Measurements from ENCODE around the gene CLIC5. TPM values are rescaled to one million over a fixed set of nuclear protein-coding genes. Genes with fewer than 3 reads are reported as not detected.

The CLIC5 gene
- polyA plus RNA-seq, 1 donor from 2014 or later, result 0.22 TPM

GRCh38 chr6:45986746-45987274, 28.9 kb downstream of the CLIC5 start:
- TF ChIP-seq SMC3 (conservative IDR thresholded peaks at IDR 0.05; ENCODE audit: poor library complexity), result no peak
- TF ChIP-seq EP300 (conservative IDR thresholded peaks at IDR 0.05; ENCODE audit: poor library complexity, severe bottlenecking), result no peak
- TF ChIP-seq RAD21 (conservative IDR thresholded peaks at IDR 0.05), result no peak
- no peak for TF ChIP-seq CTCF (IDR thresholded peaks at IDR 0.05; ENCODE audit: poor library complexity, severe bottlenecking)
- TF ChIP-seq REST (IDR thresholded peaks at IDR 0.05; ENCODE audit: borderline replicate concordance), result no peak
- no peak for TF ChIP-seq MXI1 (conservative IDR thresholded peaks at IDR 0.05; ENCODE audit: poor library complexity, severe bottlenecking)
- TF ChIP-seq EZH2 (IDR thresholded peaks at IDR 0.05; ENCODE audit: borderline replicate concordance, insufficient read depth, low read length, poor library complexity, severe bottlenecking), result no peak
- TF ChIP-seq TAF1 (IDR thresholded peaks at IDR 0.05; ENCODE audit: low read depth), result no peak
- TF ChIP-seq POLR2AphosphoS5 (IDR thresholded peaks at IDR 0.05), result no peak
- H3K4me3 ChIP-seq (ENCODE audit: low read length), result no peak overlapping the region
- H3K79me2 ChIP-seq (replicated peaks; ENCODE audit: insufficient read depth, low read length), result no peaks in the 10 kb centered on the region
- H3K36me3 ChIP-seq (ENCODE audit: insufficient read depth, low read length), result no peaks in the 10 kb centered on the region
- no peaks in the 10 kb centered on the region for H3F3A ChIP-seq (ENCODE audit: insufficient read depth, low read length, poor library complexity, severe bottlenecking)
- no peaks in the 10 kb centered on the region for H3K27me3 ChIP-seq (ENCODE audit: insufficient read depth, low read depth, low read length)
- H2AFZ ChIP-seq (ENCODE audit: low read depth, low read length), result no peak overlapping the region
- no peaks in the 10 kb centered on the region for H3K9me2 ChIP-seq (ENCODE audit: insufficient read depth, low read length)
- no peak overlapping the region for H3K9ac ChIP-seq (ENCODE audit: low read length)
- H3K27ac ChIP-seq (ENCODE audit: low read length), result no peak overlapping the region
- no peak overlapping the region for H3K4me2 ChIP-seq (ENCODE audit: low read length)
- H3K9me3 ChIP-seq (ENCODE audit: low read length), result no peaks in the 10 kb centered on the region
- no peaks in the 10 kb centered on the region for H4K20me1 ChIP-seq (ENCODE audit: insufficient read depth)

GRCh38 chr6:45984788-45985425, 30.8 kb downstream of the CLIC5 start:
- H4K20me1 ChIP-seq (ENCODE audit: insufficient read depth), result no peaks in the 10 kb centered on the region
- H3K36me3 ChIP-seq (ENCODE audit: insufficient read depth, low read length), result no peaks in the 10 kb centered on the region
- TF ChIP-seq RAD21 (conservative IDR thresholded peaks at IDR 0.05) (no peak), POLR2AphosphoS5 (IDR thresholded peaks at IDR 0.05) (no peak), TAF1 (IDR thresholded peaks at IDR 0.05; ENCODE audit: low read depth) (no peak), CTCF (IDR thresholded peaks at IDR 0.05; ENCODE audit: poor library complexity, severe bottlenecking) (no peak), REST (IDR thresholded peaks at IDR 0.05; ENCODE audit: borderline replicate concordance) (no peak), MXI1 (conservative IDR thresholded peaks at IDR 0.05; ENCODE audit: poor library complexity, severe bottlenecking) (no peak), EZH2 (IDR thresholded peaks at IDR 0.05; ENCODE audit: borderline replicate concordance, insufficient read depth, low read length, poor library complexity, severe bottlenecking) (no peak), EP300 (conservative IDR thresholded peaks at IDR 0.05; ENCODE audit: poor library complexity, severe bottlenecking) (no peak), SMC3 (conservative IDR thresholded peaks at IDR 0.05; ENCODE audit: poor library complexity) (no peak)
- H3K79me2 ChIP-seq (replicated peaks; ENCODE audit: insufficient read depth, low read length), result no peaks in the 10 kb centered on the region
- no peaks in the 10 kb centered on the region for H3K27me3 ChIP-seq (ENCODE audit: insufficient read depth, low read depth, low read length)
- no peak overlapping the region for H3K4me3 ChIP-seq (ENCODE audit: low read length)
- H2AFZ ChIP-seq (ENCODE audit: low read depth, low read length), result no peak overlapping the region
- no peaks in the 10 kb centered on the region for H3K9me2 ChIP-seq (ENCODE audit: insufficient read depth, low read length)
- no peak overlapping the region for H3K4me2 ChIP-seq (ENCODE audit: low read length)
- H3K9me3 ChIP-seq (ENCODE audit: low read length), result no peaks in the 10 kb centered on the region
- no peak overlapping the region for H3K9ac ChIP-seq (ENCODE audit: low read length)
- H3F3A ChIP-seq (ENCODE audit: insufficient read depth, low read length, poor library complexity, severe bottlenecking), result no peaks in the 10 kb centered on the region
- no peak overlapping the region for H3K27ac ChIP-seq (ENCODE audit: low read length)
